HG03354 (cell line): ENCODE measurements around the gene NFAM1.

Experiments
- ATAC-seq: cut with Tn5 transposase; IDR thresholded peaks from one replicate; pipeline ENCODE4 v1.9.1; 2021; ENCODE audit warnings: mild to moderate bottlenecking; ENCODE audit not compliant: unreplicated experiment, poor library complexity, severe bottlenecking

Gene NFAM1, protein sequence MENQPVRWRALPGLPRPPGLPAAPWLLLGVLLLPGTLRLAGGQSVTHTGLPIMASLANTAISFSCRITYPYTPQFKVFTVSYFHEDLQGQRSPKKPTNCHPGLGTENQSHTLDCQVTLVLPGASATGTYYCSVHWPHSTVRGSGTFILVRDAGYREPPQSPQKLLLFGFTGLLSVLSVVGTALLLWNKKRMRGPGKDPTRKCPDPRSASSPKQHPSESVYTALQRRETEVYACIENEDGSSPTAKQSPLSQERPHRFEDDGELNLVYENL

GRCh38 chr22:42432020-42432596 is at the start of gene NFAM1:
NFAM1 (minus strand) TSS chr22:42432403; CDS start chr22:42432357, 46 bp downstream.
- no peak for ATAC-seq

DNA sequence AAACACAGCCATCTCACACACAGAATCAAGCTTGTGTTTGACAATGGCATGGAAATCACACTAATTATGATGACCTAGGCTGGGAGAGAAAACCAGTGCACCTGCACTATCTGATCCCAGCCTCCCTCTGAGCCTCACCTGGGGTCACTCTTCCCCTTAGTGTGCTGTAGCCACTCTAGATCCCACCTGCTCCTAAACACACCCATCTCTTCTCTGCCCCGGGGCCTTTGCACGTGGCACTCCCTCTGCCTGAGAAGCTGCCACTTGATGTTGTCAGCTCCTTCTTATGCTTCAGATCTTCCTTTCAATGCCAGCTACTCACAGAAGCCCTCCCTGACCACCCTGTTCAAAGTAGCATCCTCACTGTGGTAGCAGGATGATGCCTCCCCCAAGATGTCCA is 42.9 kb upstream of the NFAM1 start:
- ATAC-seq = no peak

DNA sequence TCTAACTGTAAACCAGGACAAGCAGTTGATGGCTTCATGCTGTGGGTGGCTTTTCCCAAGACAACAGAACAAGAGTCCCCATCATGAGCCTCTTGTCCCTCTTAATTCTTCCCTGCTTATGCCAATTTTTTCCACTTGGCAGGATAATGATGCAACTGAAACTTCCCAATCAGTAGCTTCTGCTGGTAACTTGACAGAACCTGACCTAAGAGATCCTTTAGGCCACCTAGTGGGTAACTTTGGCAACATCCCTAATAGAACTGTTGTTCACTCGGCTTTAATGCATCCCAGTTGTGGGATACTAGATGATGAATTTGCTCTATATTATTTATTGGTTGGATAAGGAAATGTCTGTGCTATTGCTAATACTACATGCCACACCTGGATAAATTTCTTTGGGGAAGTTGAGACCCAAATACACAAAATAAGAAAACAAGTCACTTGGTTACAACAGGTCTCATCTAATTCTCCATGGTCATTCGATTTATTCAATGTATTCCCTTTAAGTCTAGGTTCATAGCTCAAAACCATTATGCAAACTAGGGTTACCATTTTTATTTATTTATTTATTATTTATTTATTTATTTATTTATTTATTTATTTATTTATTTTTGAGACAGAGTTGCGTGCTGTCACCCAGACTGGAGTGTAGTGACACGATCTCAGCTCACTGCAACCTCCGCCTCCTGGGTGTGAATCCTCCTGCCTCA is 41.4 kb upstream of the NFAM1 start:
- no peak for ATAC-seq

GRCh38 chr22:42472671-42473070 is 40.5 kb upstream of the NFAM1 start:
- no peak for ATAC-seq

DNA sequence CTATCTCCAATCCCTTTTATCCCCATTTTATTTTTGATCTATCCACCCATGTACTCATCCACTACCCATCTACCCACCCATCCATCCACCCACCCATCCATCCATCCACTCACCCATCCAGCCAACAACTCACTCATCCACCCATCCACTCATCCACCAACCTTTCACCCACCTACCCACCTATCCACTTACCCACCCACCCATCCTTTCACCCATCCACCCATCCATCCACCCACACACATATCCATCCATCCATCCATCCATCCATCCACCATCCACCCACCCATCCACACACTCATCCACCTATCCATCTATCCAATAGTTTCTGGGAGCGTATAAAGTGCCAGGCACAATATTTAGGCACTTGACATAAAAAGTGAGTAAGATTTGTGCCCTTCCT is 39.2 kb upstream of the NFAM1 start:
- no peak for ATAC-seq

DNA sequence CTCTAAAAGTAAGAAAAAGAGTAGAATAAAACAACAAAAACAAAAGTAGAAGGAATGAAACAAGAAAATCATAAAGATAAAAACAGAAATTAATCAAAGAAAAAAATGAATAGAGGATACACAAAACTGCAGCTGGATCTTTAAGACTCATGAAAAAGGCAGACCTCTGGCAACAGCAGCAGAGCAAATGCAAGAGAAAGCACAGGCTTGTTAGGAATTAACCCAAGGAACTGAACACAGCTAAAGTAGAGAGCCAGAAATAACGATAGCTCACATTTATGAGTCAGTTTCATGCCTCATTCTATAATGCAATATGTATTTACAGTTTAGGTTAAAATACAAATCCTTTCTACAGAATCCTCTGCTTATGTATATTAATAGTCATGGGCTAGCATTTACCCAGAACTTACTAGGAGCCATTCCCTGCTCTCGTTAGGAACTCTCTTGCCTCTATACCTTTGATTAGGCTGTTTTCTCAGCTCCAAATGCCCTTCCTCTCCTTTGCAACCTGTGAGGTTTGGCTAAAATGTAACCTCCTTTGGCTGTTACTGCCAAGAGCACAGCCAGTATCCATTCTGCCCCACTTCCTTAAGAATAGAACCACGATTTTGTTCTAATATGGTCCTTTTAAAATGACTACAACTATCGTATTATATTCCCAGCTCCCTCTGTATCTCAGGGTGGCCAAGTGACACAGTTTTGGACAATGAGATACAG is 38.3 kb upstream of the NFAM1 start:
- no peak for ATAC-seq

DNA sequence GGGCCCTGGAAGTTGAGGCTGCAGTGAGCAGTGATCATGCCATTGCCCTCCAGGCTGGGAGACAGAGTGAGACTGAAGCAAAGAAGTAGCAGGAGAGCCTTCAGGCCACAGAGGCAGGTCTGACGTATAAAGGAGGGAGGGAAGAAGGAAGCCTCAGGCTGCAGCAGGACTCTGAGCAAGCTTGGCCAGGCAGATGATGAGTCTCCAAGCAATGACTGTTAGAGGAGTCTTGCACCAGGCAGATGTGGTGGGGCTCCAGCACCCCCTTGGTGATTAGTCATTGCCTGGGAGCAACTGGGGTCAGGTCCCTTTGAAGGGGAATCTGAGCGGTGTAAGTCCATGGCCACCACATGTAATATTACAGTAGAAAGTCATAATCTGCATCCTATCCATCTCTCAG is 36.6 kb upstream of the NFAM1 start:
- ATAC-seq = no peak

DNA sequence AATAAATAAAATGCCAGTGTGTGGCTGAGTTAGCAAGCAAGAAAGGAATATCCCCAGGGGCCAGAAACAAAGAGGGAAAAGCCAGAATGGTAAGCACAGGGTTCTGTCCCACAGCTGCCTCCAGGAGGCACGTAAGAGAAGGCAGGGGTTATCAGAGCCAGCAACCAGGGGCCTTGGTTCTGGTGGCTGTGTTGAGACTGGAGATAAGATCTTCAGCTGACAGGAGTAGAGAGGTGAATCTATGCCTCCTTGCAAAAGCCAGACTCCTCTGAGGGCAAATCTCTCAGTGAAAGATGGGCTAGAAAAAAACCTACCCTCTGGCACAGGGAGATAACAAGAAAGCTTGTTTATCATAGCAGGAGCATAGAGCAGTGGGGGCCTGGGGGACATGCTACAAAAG is 29.8 kb upstream of the NFAM1 start:
- ATAC-seq = no peak

- no peak for ATAC-seq
These were observed 29.3 kb upstream of the NFAM1 start for GRCh38 chr22:42461511-42461910.

GRCh38 chr22:42459287-42460063 is 27.3 kb upstream of the NFAM1 start:
- no peak for ATAC-seq

- ATAC-seq = no peak
These were observed 20.7 kb upstream of the NFAM1 start for GRCh38 chr22:42452916-42453315.

DNA sequence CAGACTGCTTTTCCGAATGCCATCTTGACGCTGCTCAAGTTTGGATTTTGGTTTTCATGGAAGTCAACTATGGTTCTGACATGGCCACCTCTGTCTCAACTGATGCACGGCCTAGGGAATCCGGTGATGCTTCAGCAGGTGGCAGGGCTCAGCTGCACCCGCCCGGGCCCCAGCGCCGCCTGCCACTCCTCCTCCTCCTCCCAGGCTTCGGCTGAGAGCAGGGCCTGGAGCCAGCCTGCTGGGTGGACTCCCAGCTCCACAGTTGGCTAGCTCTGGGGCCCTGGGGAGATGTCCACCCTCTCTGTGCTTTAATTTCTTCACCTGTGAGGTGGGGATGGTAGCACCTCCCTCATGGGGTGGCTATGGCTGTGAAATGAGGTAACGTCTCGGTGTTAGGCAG is 20.3 kb upstream of the NFAM1 start:
- ATAC-seq = no peak

DNA sequence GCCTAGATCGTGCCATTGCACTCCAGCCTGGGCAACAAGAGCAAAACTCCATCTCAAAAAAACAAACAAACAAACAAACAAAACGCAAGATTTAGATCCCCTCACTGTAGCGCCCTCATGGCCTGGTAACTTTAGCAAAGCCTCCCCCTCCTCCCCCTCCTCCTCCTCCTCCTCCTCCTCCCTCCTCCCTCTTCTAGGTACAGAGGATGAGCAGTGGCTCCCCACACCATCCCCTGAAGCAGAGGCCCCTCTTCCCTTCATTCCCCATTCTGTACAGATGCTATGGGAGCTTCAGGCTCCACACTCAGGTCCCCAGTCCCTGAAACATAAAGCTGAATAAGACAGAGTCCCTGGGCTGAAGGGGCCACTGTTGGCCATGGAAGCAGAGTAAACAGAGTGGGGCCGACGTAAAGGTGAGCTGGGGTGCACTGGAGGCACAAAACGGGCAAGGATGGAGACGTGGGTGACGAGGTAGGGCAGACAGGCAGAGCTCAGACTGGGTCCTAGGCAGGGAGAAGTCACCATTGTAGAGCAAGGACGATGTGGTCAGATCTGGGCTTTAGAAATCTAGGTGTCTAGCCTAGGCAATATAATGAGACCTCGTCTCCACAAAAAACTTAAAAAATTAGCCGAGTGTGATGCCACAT is 19.4 kb upstream of the NFAM1 start:
- ATAC-seq = no peak

- ATAC-seq = no peak
These were observed 18.7 kb upstream of the NFAM1 start for GRCh38 chr22:42450862-42451261.

DNA sequence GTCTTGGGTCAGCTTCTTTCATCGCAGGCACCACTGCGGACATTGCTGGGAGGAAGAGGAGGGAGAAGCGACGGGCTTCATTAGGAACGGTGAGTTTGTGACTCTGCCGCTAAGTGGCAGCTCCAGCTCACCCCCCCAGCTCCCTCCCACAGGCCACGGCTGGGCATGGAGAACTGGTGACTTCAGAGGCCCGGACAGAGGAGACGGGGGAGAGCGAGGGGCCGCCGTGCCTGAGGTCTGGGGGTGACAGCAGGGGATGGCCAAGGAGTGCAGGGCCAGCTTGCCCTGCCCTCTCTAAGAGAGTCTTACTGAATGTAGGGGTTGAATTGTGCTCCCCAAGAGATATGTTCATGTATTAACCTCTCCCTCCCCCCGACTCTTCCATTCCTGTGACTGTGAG is 13.9 kb upstream of the NFAM1 start:
- ATAC-seq = no peak

DNA sequence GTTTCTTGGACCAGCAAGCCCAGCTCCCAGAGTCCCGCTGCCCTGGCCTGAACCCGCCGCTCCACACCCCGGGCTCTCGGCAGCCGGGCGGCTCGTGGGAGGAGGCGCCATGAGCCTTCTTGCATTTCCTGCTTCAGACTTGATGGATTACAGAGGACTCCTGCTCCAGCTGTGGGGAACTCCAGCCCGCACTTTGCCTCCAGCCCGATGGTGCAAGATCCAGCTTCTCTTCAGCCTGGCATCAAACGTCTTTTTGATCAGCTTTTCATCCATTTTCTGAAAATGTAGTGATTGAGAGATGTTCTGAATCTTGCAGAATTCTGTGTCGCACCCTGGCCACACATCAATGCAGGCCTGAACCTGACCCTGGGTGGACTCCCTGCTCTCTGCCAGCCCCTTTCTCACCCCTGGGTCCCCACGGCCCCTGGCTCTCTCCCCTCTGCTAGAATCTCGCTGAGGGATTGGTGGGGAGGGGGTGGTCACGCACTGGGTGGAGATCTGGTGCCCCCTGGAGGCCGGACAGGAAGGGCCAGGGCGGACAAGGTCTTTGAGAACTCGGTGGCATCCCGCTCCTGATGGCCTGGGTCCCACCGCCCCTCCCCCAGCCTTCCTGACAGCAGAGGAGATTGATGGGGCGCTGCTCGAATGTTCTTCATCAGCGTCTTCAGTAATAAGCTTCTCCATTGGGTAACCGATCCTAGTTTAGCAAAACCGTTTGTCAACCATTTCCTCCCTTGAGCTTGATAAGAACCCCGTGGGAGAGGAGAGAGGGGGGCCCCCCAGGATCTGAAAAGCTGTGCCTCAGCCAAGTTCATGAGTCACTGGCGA is 12.1 kb upstream of the NFAM1 start:
- ATAC-seq = no peak

DNA sequence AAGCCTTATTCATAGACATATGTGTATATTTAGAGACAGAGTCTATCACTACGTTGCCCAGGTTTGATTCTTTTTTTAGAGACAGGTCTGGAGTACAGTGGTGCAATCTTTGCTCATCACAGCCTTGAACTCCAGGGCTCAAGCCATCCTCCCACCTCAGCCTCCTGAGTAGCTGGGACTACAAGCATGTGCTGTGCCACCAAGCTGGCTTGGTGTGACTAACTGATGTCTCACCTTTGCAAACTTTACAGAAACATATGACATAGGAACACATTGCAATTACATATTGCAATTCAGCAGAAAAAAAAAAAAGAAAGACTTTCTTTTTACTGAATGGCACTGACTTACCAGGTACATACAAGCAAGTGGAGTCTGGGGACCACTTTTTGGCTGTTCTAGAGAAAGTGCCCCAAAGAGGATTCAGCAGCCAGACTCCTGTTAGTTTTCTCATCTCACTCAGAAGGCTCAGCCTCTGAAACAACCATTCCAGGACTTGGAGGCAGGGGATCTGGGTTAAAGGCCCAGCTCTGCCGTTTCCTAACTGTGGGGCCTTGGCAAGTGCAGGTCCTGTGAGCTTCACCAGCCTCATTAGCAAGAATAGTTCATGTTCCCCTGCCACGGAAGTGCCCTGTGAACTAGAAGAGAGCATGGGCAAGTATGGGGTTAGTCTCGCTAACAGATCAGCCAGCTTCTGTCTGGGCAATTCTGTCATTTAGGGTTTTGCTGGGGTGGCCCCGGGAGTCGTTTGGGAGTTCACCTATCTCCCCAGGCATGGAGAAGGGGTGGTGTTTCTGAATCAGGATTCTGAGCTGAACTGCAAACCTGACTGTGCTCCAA is 11.3 kb upstream of the NFAM1 start:
- ATAC-seq = no peak

- ATAC-seq = no peak
These were observed 10.5 kb upstream of the NFAM1 start for GRCh38 chr22:42442748-42443147.
